ENCODE results near the gene LRP1. TPM values are rescaled to one million over a fixed set of nuclear protein-coding genes. Genes with fewer than 3 reads are reported as not detected.
A peak's percentile ranks its signal among the peaks of the same experiment; 100 is the strongest.

Gene LRP1
- polyA plus RNA-seq, 1 donor (not counting 4 experiments of a cell fraction or from before 2014, with no cell fraction given), result 4.9 TPM

- H3K27ac ChIP-seq (ENCODE audit: control insufficient read depth, insufficient read depth, low read length), result peak overlapping the region; percentile 100
- no peak for DNase-seq (ENCODE audit: low read depth, low spot score)
- TF ChIP-seq CTCF (optimal IDR thresholded peaks at IDR 0.05 in 1 of 3, IDR thresholded peaks at IDR 0.05 in 1 of 3, conservative IDR thresholded peaks at IDR 0.05 in 1 of 3; ENCODE audit: extremely low read depth in 1 of 3, insufficient read depth in 2 of 3, low read length in 3 of 3) (no peak), EZH2 (IDR thresholded peaks at IDR 0.05; ENCODE audit: low read length) (no peak)
- H3K36me3 ChIP-seq (ENCODE audit: control insufficient read depth in 2 of 2, extremely low read depth in 1 of 2, insufficient read depth in 2 of 2, low read length in 2 of 2), result peaks cover 20 to 36% of the 10 kb centered on the region in 2 experiments
- H3K9me3 ChIP-seq (ENCODE audit: control insufficient read depth, low read depth, low read length), result no peaks in the 10 kb centered on the region
- H3K4me1 ChIP-seq (ENCODE audit: control insufficient read depth, extremely low read depth, insufficient read depth, low read length), result peaks cover 26% of the 10 kb centered on the region
- no peaks in the 10 kb centered on the region for H3K27me3 ChIP-seq (ENCODE audit: control insufficient read depth, extremely low read depth, insufficient read depth, low read length)
- FAIRE-seq, result no peak
- H3K4me2 ChIP-seq (ENCODE audit: control insufficient read depth, extremely low read depth, insufficient read depth, low read depth, low read length), result peak overlapping the region; percentile 99
- peaks cover 3% of the 10 kb centered on the region for H4K20me1 ChIP-seq (ENCODE audit: control insufficient read depth, extremely low read depth, insufficient read depth, low read length)
- peaks cover 22% of the 10 kb centered on the region for H3K79me2 ChIP-seq (ENCODE audit: control insufficient read depth, insufficient read depth, low read length)
- H2AFZ ChIP-seq (ENCODE audit: control insufficient read depth, low read length), result no peak overlapping the region
- no peaks in the 10 kb centered on the region for H3K9me1 ChIP-seq (ENCODE audit: control insufficient read depth, extremely low read depth, insufficient read depth, low read length)
- dilution Hi-C loops (cut with MboI; ENCODE audit: extremely low pct_ligation_motif_present, low sequenced_read_pairs), result no loop called here
- H3K4me3 ChIP-seq (ENCODE audit: control insufficient read depth in 2 of 3, extremely low read depth in 1 of 3, insufficient read depth in 2 of 3, low read depth in 1 of 3, low read length in 3 of 3), result peak overlapping the region; percentile 79 to 97 (median 91)
- H3K9ac ChIP-seq (ENCODE audit: control insufficient read depth, extremely low read depth, insufficient read depth, low read length), result peak overlapping the region; percentile 100
These were observed 18.8 kb upstream of the LRP1 start for GRCh38 chr12:57109207-57110103.

GRCh38 chr12:57110104-57111030 is 17.9 kb upstream of the LRP1 start:
- no peaks in the 10 kb centered on the region for H3K9me1 ChIP-seq (ENCODE audit: control insufficient read depth, extremely low read depth, insufficient read depth, low read length)
- TF ChIP-seq CTCF (optimal IDR thresholded peaks at IDR 0.05 in 1 of 3, IDR thresholded peaks at IDR 0.05 in 1 of 3, conservative IDR thresholded peaks at IDR 0.05 in 1 of 3; ENCODE audit: extremely low read depth in 1 of 3, insufficient read depth in 2 of 3, low read length in 3 of 3) (peak in 1 of 3 experiments; percentile 15), EZH2 (IDR thresholded peaks at IDR 0.05; ENCODE audit: low read length) (no peak)
- H4K20me1 ChIP-seq (ENCODE audit: control insufficient read depth, extremely low read depth, insufficient read depth, low read length), result peaks cover 3% of the 10 kb centered on the region
- H3K27ac ChIP-seq (ENCODE audit: control insufficient read depth, insufficient read depth, low read length), result peak overlapping the region; percentile 100
- peak overlapping the region; percentile 100 for H3K9ac ChIP-seq (ENCODE audit: control insufficient read depth, extremely low read depth, insufficient read depth, low read length)
- dilution Hi-C loops (cut with MboI; ENCODE audit: extremely low pct_ligation_motif_present, low sequenced_read_pairs), result no loop called here
- peak overlapping the region; percentile 85 for H2AFZ ChIP-seq (ENCODE audit: control insufficient read depth, low read length)
- H3K4me2 ChIP-seq (ENCODE audit: control insufficient read depth, extremely low read depth, insufficient read depth, low read depth, low read length), result peak overlapping the region; percentile 99
- peaks cover 22% of the 10 kb centered on the region for H3K79me2 ChIP-seq (ENCODE audit: control insufficient read depth, insufficient read depth, low read length)
- H3K4me3 ChIP-seq (ENCODE audit: control insufficient read depth in 2 of 3, extremely low read depth in 1 of 3, insufficient read depth in 2 of 3, low read depth in 1 of 3, low read length in 3 of 3), result peak overlapping the region; percentile 79 to 97 (median 91)
- DNase-seq (ENCODE audit: low read depth, low spot score) (no peak), FAIRE-seq (no peak)
- H3K4me1 ChIP-seq (ENCODE audit: control insufficient read depth, extremely low read depth, insufficient read depth, low read length), result peaks cover 26% of the 10 kb centered on the region
- H3K27me3 ChIP-seq (ENCODE audit: control insufficient read depth, extremely low read depth, insufficient read depth, low read length), result no peaks in the 10 kb centered on the region
- peaks cover 16 to 29% of the 10 kb centered on the region in 2 experiments for H3K36me3 ChIP-seq (ENCODE audit: control insufficient read depth in 2 of 2, extremely low read depth in 1 of 2, insufficient read depth in 2 of 2, low read length in 2 of 2)
- no peaks in the 10 kb centered on the region for H3K9me3 ChIP-seq (ENCODE audit: control insufficient read depth, low read depth, low read length)
